Osteoblast (primary cell): Measurements from ENCODE around the gene PIEZO2. TPM values are rescaled to one million over a fixed set of nuclear protein-coding genes. Genes with fewer than 3 reads are reported as not detected.

Experiments used
- DNase-seq: peaks from one replicate; pipeline ENCODE4 v3.0.0; 2011; ENCODE audit warnings: low spot score, mixed read lengths; ENCODE audit not compliant: insufficient read length; ENCODE audit errors: missing footprints
- H2AFZ ChIP-seq: 2 replicates; pipeline ENCODE4 v1.6.0; 2011; ENCODE audit warnings: mild to moderate bottlenecking, low read length
- H3K27ac ChIP-seq: 2 replicates; pipeline ENCODE4 v1.5.1; 2011; ENCODE audit warnings: mild to moderate bottlenecking, low read depth, low read length, moderate library complexity
- H3K27me3 ChIP-seq: 2 replicates; pipeline ENCODE4 v1.6.0; 2012; ENCODE audit warnings: mild to moderate bottlenecking, control low read depth, inconsistent platforms, low read length, moderate library complexity; ENCODE audit not compliant: insufficient read depth
- H3K36me3 ChIP-seq: 2 replicates; pipeline ENCODE4 v1.5.1; 2011; ENCODE audit warnings: mild to moderate bottlenecking, low read length, control low read depth, moderate library complexity; ENCODE audit not compliant: insufficient read depth
- H3K4me1 ChIP-seq: 2 replicates; pipeline ENCODE4 v1.5.1; 2011; ENCODE audit warnings: mild to moderate bottlenecking, low read length, control low read depth, moderate library complexity; ENCODE audit not compliant: insufficient read depth
- H3K4me2 ChIP-seq: 2 replicates; pipeline ENCODE4 v1.6.0; 2011; ENCODE audit warnings: mild to moderate bottlenecking, low read length; ENCODE audit not compliant: insufficient read depth
- H3K4me3 ChIP-seq: fragments of 200-600 bp; sonication (generic); 3 replicates; pipeline ENCODE4 v1.5.1; 2012; ENCODE audit warnings: mild to moderate bottlenecking, low read length, inconsistent platforms; ENCODE audit not compliant: insufficient read depth
- H3K79me2 ChIP-seq: 2 replicates; pipeline ENCODE4 v1.6.0; 2012; ENCODE audit warnings: mild to moderate bottlenecking, low read length, control low read depth, inconsistent platforms; ENCODE audit not compliant: insufficient read depth
- H3K9me3 ChIP-seq: 2 replicates; pipeline ENCODE4 v1.5.1; 2011; ENCODE audit warnings: low read depth, low read length, control low read depth
- H4K20me1 ChIP-seq: 2 replicates; pipeline ENCODE4 v1.6.0; 2012; ENCODE audit warnings: mild to moderate bottlenecking, low read length, control low read depth; ENCODE audit not compliant: insufficient read depth
- CTCF ChIP-seq: IDR thresholded peaks from 2 replicates; pipeline ENCODE4 v1.5.1; 2011; ENCODE audit warnings: mild to moderate bottlenecking, low read depth, low read length, moderate library complexity; ENCODE audit errors: extremely low read depth
- total RNA-seq: library from RNA; depleted of rRNA; stranded (reverse); fragments of >200 nt; gene quantifications from 2 replicates; pipeline ENCODE4 v1.2.3, GENCODE V29; 2012

Gene PIEZO2
- total RNA-seq, 1 donor, result 46.7 TPM

GRCh38 chr18:11146947-11147345 lies 2.4 kb downstream of the PIEZO2 start:
- no peak overlapping the region for H3K27ac ChIP-seq
- peak overlapping the region; percentile 63 for H3K4me3 ChIP-seq
- H3K4me2 ChIP-seq, result peak overlapping the region; percentile 68
- no peaks in the 10 kb centered on the region for H3K36me3 ChIP-seq
- no peak overlapping the region for H2AFZ ChIP-seq
- peaks cover 3% of the 10 kb centered on the region for H3K4me1 ChIP-seq
- H3K9me3 ChIP-seq, result no peaks in the 10 kb centered on the region
- no peaks in the 10 kb centered on the region for H3K79me2 ChIP-seq
- no peak for TF ChIP-seq CTCF
- H4K20me1 ChIP-seq, result no peaks in the 10 kb centered on the region
- no peak for DNase-seq
- peaks cover 65% of the 10 kb centered on the region for H3K27me3 ChIP-seq

GRCh38 chr18:11146238-11146946 lies 3.0 kb downstream of the PIEZO2 start:
- no peak overlapping the region for H2AFZ ChIP-seq
- no peaks in the 10 kb centered on the region for H3K9me3 ChIP-seq
- peaks cover 3% of the 10 kb centered on the region for H3K4me1 ChIP-seq
- no peak overlapping the region for H3K4me2 ChIP-seq
- H3K36me3 ChIP-seq, result no peaks in the 10 kb centered on the region
- no peak overlapping the region for H3K4me3 ChIP-seq
- H3K27me3 ChIP-seq, result peaks cover 59% of the 10 kb centered on the region
- no peak overlapping the region for H3K27ac ChIP-seq
- TF ChIP-seq CTCF, result no peak
- H4K20me1 ChIP-seq, result no peaks in the 10 kb centered on the region
- no peak for DNase-seq
- H3K79me2 ChIP-seq, result no peaks in the 10 kb centered on the region

- no peak overlapping the region for H3K4me2 ChIP-seq
- no peak for DNase-seq
- peaks cover 51% of the 10 kb centered on the region for H3K27me3 ChIP-seq
- no peak overlapping the region for H3K4me3 ChIP-seq
- no peak overlapping the region for H2AFZ ChIP-seq
- no peak for TF ChIP-seq CTCF
- no peak overlapping the region for H3K27ac ChIP-seq
- H3K9me3 ChIP-seq, result no peaks in the 10 kb centered on the region
- no peaks in the 10 kb centered on the region for H3K79me2 ChIP-seq
- H4K20me1 ChIP-seq, result no peaks in the 10 kb centered on the region
- H3K36me3 ChIP-seq, result no peaks in the 10 kb centered on the region
- H3K4me1 ChIP-seq, result peaks cover 3% of the 10 kb centered on the region
Observed at GRCh38 chr18:11145413-11146191, 3.8 kb downstream of the PIEZO2 start.

- H3K4me3 ChIP-seq, result no peak overlapping the region
Observed at GRCh38 chr18:11137400-11137799, 12.0 kb downstream of the PIEZO2 start.

More at GRCh38 chr18:11137400-11137799, 12.0 kb downstream of the PIEZO2 start:
- H3K4me2 ChIP-seq, result no peak overlapping the region
- H3K4me1 ChIP-seq, result no peaks in the 10 kb centered on the region
- no peak overlapping the region for H2AFZ ChIP-seq
- H3K27me3 ChIP-seq, result no peaks in the 10 kb centered on the region
- DNase-seq, result no peak
- no peaks in the 10 kb centered on the region for H3K36me3 ChIP-seq
- no peak overlapping the region for H3K27ac ChIP-seq
- no peaks in the 10 kb centered on the region for H3K9me3 ChIP-seq
- TF ChIP-seq CTCF, result no peak
- H4K20me1 ChIP-seq, result no peaks in the 10 kb centered on the region
- H3K79me2 ChIP-seq, result no peaks in the 10 kb centered on the region
